Stomach (tissue), 9 donors: ENCODE results near the gene SESN3. TPM values are rescaled to one million over a fixed set of nuclear protein-coding genes. Genes with fewer than 3 reads are reported as not detected.
"Not testable (repeated sequence)": the region's sequence is repeated elsewhere in the genome, so short reads cannot be mapped to it uniquely, and the experiment has no call there.

Source experiments
- DNase-seq, 2 donors: peaks; one replicate each; pipeline versions ENCODE4 v3.0.0 to v3.0.0-alpha.2; 2013 to 2019
- H3K27ac ChIP-seq, 5 donors: fragments of 200-600 bp in 4 of 5; sonication (generic) in 4 of 5; one replicate each; pipeline ENCODE4 v1.5.1; 2013 to 2019; ENCODE audit warnings: mild to moderate bottlenecking in 1 of 5, moderate library complexity in 1 of 5
- H3K27me3 ChIP-seq, 3 donors: fragments of 200-600 bp; sonication (generic); one replicate each; pipeline ENCODE4 v1.5.1; 2017 to 2019; ENCODE audit warnings: mixed run types in 1 of 3
- H3K36me3 ChIP-seq, 4 donors: fragments of 200-600 bp; sonication (generic); 1 replicate in 3 of 4; 2 replicates in 1 of 4; pipeline ENCODE4 v1.5.1; 2016 to 2019
- H3K4me1 ChIP-seq, 4 donors: fragments of 200-600 bp; sonication (generic); one replicate each; pipeline ENCODE4 v1.5.1; 2016 to 2019
- H3K4me3 ChIP-seq, 4 donors: fragments of 200-600 bp; sonication (generic) in 3 of 4; one replicate each; pipeline ENCODE4 v1.5.1; 2016 to 2019; ENCODE audit warnings: mild to moderate bottlenecking in 1 of 4
- H3K9me3 ChIP-seq, 4 donors: fragments of 200-600 bp; sonication (generic); one replicate each; pipeline ENCODE4 v1.5.1; 2016 to 2019
- CTCF ChIP-seq, 7 experiments: fragments of 450-650 bp in 4 of 7; fragments of 200-600 bp in 3 of 7; sonication (generic) in 3 of 7; IDR thresholded peaks; one replicate each; pipeline ENCODE4 v1.5.1; 2016 to 2019; ENCODE audit warnings: antibody characterized with exemption in 7 of 7, control low read depth in 2 of 7, mild to moderate bottlenecking in 1 of 7
- EP300 ChIP-seq: sonication (generic); formaldehyde crosslinking; IDR thresholded peaks from one replicate; pipeline ENCODE4 v1.6.1; 2017; ENCODE audit warnings: antibody characterized with exemption
- POLR2A ChIP-seq, 4 donors: fragments of 450-650 bp; IDR thresholded peaks; one replicate each; pipeline ENCODE4 v1.6.1; 2016; ENCODE audit warnings: antibody characterized with exemption in 4 of 4, control low read depth in 2 of 4, mild to moderate bottlenecking in 1 of 4, moderate library complexity in 1 of 4
- POLR2AphosphoS5 ChIP-seq, 3 donors: sonication (generic); formaldehyde crosslinking; IDR thresholded peaks; one replicate each; pipeline ENCODE4 v1.6.1; 2016; ENCODE audit warnings: antibody characterized with exemption in 3 of 3
- WGBS, 5 donors: extraction: QIAGEN DNeasy Blood & Tissue Kit in 3 of 5; methylation state at CpG; one replicate each; pipeline versions ENCODE4 v1.1.5 to v1.1.7; 2013 to 2018; 5-methylcytosine and 5-hydroxymethylcytosine counted together
- intact Hi-C: fragments of 100-400 bp; cut with DNase I; formaldehyde crosslinking; loops from one replicate; pipeline ENCODE4 v1.15.1; 2023; ENCODE audit warnings: low total_unique reads
- polyA plus RNA-seq, 3 donors: library from polyadenylated mRNA; stranded (reverse); fragments of 200-250 nt; gene quantifications; one replicate each; pipeline ENCODE4 v1.2.3, GENCODE V29; 2013
- total RNA-seq, 5 donors: library from RNA; depleted of rRNA; stranded (reverse); fragments of >200 nt; gene quantifications; one replicate each; pipeline versions ENCODE4 v1.1.0 to v1.2.3, GENCODE V29; 2014 to 2016
- donor health status: healthy with polysubstance abuse.
- donor health status: Bipolar disorder and iron deficiency.
- donor health status: healthy.

SESN3 gene
- total and polyA plus RNA-seq, 8 donors: 2.7 to 43.7 (median 6.0) TPM

- H3K27me3 ChIP-seq: no peaks in the 10 kb centered on the region
- peak overlapping the region in 1 of 4 donors; percentile 78 for H3K4me3 ChIP-seq
- no peak for TF ChIP-seq POLR2AphosphoS5 (IDR thresholded peaks at IDR 0.05)
- 80 to 91% (median 87%) methylated on average over 2 of the region's 2 CpGs for WGBS, 5 donors
- intact Hi-C loops: no loop called here
- no peaks in the 10 kb centered on the region for H3K36me3 ChIP-seq
- H3K9me3 ChIP-seq: no peaks in the 10 kb centered on the region
- peaks cover 4 to 44% (median 22%) of the 10 kb centered on the region in 4 donors for H3K4me1 ChIP-seq
- no peak overlapping the region for H3K27ac ChIP-seq
- DNase-seq: no peak
Observed at GRCh38 chr11:95228081-95228749, 2.8 kb downstream of the SESN3 start.

GRCh38 chr11:95227060-95227459 is 3.9 kb downstream of the SESN3 start:
- DNase-seq, H3K27me3 ChIP-seq, H3K36me3 ChIP-seq, H3K9me3 ChIP-seq, H3K4me3 ChIP-seq, H3K27ac ChIP-seq, intact Hi-C loops: not testable (repeated sequence)
- WGBS, 5 donors: 84 to 93% (median 92%) methylated on average over 6 of the region's 6 CpGs
- peaks cover 0 to 33% (median 14%) of the 10 kb centered on the region in 4 donors for H3K4me1 ChIP-seq

GRCh38 chr11:95222817-95223216 is 8.2 kb downstream of the SESN3 start:
- H3K4me3 ChIP-seq: no peak overlapping the region
- H3K27ac ChIP-seq: no peak overlapping the region
- WGBS, 5 donors: 55 to 66% (median 58%) methylated on average over 3 of the region's 3 CpGs
- H3K9me3 ChIP-seq: no peaks in the 10 kb centered on the region
- DNase-seq: no peak
- no peaks in the 10 kb centered on the region for H3K36me3 ChIP-seq
- intact Hi-C loops: no loop called here
- no peak for TF ChIP-seq EP300
- TF ChIP-seq CTCF (IDR thresholded peaks at IDR 0.05): no peak
- TF ChIP-seq POLR2A (IDR thresholded peaks at IDR 0.05): no peak
- no peak for TF ChIP-seq POLR2AphosphoS5 (IDR thresholded peaks at IDR 0.05)
- peaks cover 0 to 6% (median 0%) of the 10 kb centered on the region in 4 donors for H3K4me1 ChIP-seq
- no peaks in the 10 kb centered on the region for H3K27me3 ChIP-seq

- intact Hi-C loops: no loop called here
- WGBS, 5 donors: 88 to 97% (median 95%) methylated on average over 3 of the region's 3 CpGs
Observed at GRCh38 chr11:95219599-95219998, 11.4 kb downstream of the SESN3 start.

GRCh38 chr11:95218149-95218548 is 12.9 kb downstream of the SESN3 start:
- H3K4me1 ChIP-seq: peaks cover 0 to 9% (median 0%) of the 10 kb centered on the region in 4 donors
- 95 to 100% (median 98%) methylated on average over 2 of the region's 2 CpGs for WGBS, 5 donors
- no peaks in the 10 kb centered on the region for H3K9me3 ChIP-seq
- no peak for TF ChIP-seq POLR2AphosphoS5 (IDR thresholded peaks at IDR 0.05)
- no peak for TF ChIP-seq EP300
- no peak for TF ChIP-seq CTCF (IDR thresholded peaks at IDR 0.05)
- TF ChIP-seq POLR2A (IDR thresholded peaks at IDR 0.05): no peak
- no peak overlapping the region for H3K27ac ChIP-seq
- H3K36me3 ChIP-seq: no peaks in the 10 kb centered on the region
- no peaks in the 10 kb centered on the region for H3K27me3 ChIP-seq
- H3K4me3 ChIP-seq: no peak overlapping the region
- no peak for DNase-seq
- intact Hi-C loops: no loop called here

More at GRCh38 chr11:95219599-95219998, 11.4 kb downstream of the SESN3 start:
- no peak overlapping the region for H3K4me3 ChIP-seq
- H3K27ac ChIP-seq: no peak overlapping the region
- DNase-seq: no peak
- no peaks in the 10 kb centered on the region for H3K9me3 ChIP-seq
- H3K36me3 ChIP-seq: no peaks in the 10 kb centered on the region
- no peaks in the 10 kb centered on the region for H3K27me3 ChIP-seq
- H3K4me1 ChIP-seq: peaks cover 0 to 6% (median 0%) of the 10 kb centered on the region in 4 donors
- no peak for TF ChIP-seq POLR2A (IDR thresholded peaks at IDR 0.05)
- TF ChIP-seq EP300: no peak
- TF ChIP-seq POLR2AphosphoS5 (IDR thresholded peaks at IDR 0.05): no peak
- TF ChIP-seq CTCF (IDR thresholded peaks at IDR 0.05): no peak
